GM19240 (cell line): ENCODE results near the gene DLGAP5.

Experiments
- DNase-seq: peaks from one replicate; pipeline ENCODE4 v3.0.0; 2011; ENCODE audit warnings: low spot score; ENCODE audit not compliant: insufficient read length

Gene DLGAP5

DNA sequence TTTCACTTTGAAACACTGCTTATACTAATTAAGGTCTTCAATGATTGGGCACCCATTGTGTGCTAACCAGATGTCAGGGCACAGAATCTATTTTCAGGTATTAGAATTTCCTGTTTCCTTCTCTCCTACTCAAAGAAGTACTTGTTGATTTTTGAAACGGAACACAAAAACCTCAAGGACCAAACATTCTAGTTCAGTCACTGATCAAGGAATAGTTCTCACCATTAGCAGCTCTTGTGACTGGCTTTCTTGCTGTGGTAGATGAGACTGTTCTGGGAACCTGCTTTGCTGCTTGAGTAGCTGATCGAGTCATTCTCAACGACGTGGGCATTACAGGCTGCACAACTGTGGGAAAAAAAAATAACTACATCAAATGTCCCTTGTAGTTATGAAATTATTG is 11.0 kb downstream of the DLGAP5 start:
- DNase-seq: peak; percentile 2

GRCh38 chr14:55180006-55180405 is 11.4 kb downstream of the DLGAP5 start:
- no peak for DNase-seq

DNA sequence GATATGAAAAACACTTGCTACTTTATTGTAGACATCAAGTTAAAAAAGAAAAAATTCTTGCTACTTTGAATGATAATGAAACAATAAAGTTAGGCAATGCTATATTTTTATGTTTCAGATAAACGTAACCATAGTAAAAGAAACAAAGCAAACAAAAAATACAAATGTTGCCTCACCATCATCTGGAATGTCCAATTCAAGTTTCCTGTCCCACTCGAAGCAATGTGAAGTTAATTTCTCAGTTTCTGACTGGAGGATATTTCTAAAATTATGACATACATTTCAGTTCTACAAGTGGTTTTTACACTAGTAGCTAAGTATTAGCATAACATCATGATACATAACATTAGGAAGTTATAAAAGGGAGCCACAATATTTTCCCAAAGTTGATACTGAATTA is 20.9 kb downstream of the DLGAP5 start:
- no peak for DNase-seq

- no peak for DNase-seq
Measured at GRCh38 chr14:55160989-55161388, 30.4 kb downstream of the DLGAP5 start.

DNA sequence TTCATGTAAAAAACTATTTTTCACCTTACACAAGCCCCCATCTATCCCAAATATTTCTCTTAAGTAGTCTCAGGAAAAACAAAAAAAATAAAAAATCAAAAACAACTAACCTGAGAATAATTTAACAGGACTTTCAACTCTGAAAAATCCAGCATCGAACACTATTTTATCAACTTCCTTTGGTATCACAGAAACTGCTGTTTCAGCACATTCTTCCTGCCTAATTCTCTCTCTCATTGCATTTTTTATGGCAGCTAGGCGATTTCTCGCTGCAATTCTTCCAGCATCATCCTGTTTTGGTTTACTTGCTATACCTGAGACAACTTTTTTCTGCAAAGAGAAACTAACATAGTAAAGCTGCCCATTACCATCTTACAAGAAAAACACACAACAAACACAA is 33.0 kb downstream of the DLGAP5 start:
- DNase-seq: no peak

GRCh38 chr14:55157080-55157479 is 34.3 kb downstream of the DLGAP5 start:
- DNase-seq: no peak

DNA sequence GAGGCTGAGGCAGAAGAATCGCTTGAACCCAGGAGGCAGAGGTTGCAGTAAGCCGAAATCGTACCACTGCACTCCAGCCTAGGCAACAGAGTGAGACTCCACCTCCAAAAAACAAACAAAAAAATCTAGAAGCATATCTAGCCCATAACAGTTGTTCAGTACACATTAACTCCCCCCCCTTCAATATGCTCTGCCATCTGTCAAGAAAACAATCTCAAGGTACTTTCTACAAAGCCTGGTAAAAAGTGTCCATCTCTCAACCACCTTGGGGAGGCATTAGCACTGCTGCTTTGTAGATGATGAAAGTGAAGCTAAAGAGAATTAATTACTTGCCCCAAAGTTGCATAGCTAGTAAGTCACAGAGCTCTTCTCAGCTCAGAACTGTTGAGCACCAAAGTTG is 37.4 kb downstream of the DLGAP5 start:
- no peak for DNase-seq

GRCh38 chr14:55152052-55152753 is 39.2 kb downstream of the DLGAP5 start:
- DNase-seq: no peak

- DNase-seq: no peak
Measured at GRCh38 chr14:55151601-55152000, 39.8 kb downstream of the DLGAP5 start.

- no peak for DNase-seq
Measured at GRCh38 chr14:55146425-55146824, 45.0 kb downstream of the DLGAP5 start.

DNA sequence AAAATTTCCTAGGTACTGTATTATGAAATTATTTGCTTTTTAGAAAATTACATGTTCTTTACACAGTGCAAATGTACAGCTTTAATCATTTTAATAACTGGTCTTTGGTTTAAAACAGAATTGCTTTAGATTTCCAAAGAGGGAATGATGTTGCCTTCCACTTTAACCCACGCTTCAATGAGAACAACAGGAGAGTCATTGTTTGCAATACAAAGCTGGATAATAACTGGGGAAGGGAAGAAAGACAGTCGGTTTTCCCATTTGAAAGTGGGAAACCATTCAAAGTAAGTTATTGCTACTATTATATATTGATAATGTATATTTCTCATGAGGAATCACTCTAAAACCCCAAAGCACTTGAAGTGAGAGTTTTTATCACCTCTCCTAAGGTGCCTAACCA is 48.9 kb downstream of the DLGAP5 start:
- no peak for DNase-seq

DNA sequence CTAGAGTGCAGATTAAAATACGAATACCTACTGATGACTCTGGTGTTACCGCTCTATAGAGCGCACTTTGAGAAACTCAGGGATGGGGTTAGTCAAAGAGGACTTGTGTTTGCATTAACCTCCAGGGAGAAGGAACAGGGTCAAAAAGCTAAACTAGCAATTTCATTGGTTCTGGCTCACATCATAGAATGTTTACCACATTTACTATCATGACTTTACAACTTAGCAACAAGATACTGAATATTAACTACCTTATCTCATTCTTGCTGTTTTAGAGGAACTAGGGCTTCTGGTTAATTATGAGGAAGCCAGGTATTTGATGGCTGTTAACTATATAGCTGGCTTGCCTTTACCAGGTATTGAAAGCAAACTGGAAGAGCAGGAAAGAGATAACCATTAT is 49.6 kb downstream of the DLGAP5 start:
- no peak for DNase-seq

GRCh38 chr14:55139696-55140509 is 51.5 kb downstream of the DLGAP5 start:
- no peak for DNase-seq

GRCh38 chr14:55139141-55139540 is 52.2 kb downstream of the DLGAP5 start:
- no peak for DNase-seq

GRCh38 chr14:55138091-55138490 is 53.3 kb downstream of the DLGAP5 start:
- no peak for DNase-seq

DNA sequence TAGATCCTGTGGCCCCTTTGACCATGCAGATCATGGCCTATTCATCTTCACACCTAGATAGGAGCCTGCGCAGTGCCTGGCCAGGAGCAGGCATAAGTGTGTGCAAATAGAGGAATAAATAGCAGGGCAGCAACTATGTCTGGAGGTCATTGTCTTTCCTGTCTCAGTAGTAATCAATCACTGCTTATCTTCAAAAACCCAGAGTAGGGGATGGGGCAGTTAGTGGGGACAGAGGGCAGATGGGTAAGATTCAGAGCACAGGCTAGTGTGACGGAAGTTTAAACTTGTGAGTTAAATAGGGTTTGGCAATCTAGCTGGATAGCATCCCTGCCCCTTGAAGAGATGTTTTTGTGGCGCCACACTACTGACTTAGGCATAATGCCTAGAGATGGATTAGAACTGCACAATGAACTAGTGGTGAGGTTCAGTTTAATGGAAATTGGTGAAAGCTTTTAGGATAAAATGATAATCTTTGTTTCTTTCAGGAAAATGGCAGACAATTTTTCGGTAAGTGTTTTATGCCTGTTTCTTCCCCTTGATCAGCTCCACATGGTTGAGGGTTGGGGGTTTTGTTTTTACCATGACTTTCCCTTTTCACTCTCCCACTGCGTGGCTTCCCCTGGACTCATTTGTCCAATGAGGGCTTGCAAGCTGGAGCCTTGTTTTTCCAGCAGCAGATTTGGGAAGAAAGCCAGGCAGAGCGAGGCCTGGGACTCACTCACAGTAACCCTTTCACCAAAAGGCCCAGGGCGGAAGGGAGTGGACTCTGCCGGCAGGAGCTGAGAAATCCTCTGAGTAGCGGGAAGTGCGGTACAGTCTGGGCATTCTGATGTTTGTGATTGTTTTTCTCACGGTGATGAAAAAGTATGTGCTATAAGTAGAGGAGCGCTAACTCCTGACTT is 54.2 kb downstream of the DLGAP5 start:
- no peak for DNase-seq

- DNase-seq: no peak
Measured at GRCh38 chr14:55136241-55136640, 55.1 kb downstream of the DLGAP5 start.

DNA sequence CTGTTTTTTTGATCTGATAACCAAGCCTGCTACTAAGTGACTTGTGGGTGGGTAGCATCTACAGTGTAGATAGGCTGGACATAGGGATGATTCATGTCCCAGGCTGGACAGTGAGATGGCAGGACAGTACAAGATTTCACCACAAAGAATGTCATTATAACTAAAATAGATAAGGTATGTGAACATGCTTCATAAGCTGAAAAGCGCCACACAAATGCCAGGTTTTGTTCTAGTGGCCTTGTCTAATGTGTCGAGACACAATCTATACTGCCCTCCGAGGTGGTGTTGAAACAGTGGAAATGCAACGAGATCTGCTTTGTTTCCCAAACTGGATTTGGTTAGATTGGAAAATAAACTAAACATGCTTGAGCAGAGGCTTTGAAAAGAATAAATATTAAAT is 58.0 kb downstream of the DLGAP5 start:
- DNase-seq: no peak

- no peak for DNase-seq
Measured at GRCh38 chr14:55131370-55132137, 59.8 kb downstream of the DLGAP5 start.

GRCh38 chr14:55130196-55130550 is 61.2 kb downstream of the DLGAP5 start:
- no peak for DNase-seq
